Activated CD8-positive, alpha-beta T cell treated with anti-CD3 and anti-CD28 coated beads for 36 hours (primary cell): ENCODE results near the gene SLC6A19. TPM values are rescaled to one million over a fixed set of nuclear protein-coding genes. Genes with fewer than 3 reads are reported as not detected.
A peak's percentile ranks its signal among the peaks of the same experiment; 100 is the strongest.

Experiments used
- ATAC-seq: fragments of 200-7000 bp; cut with Tn5 transposase; one replicate; pipeline ENCODE4 v1.10.0; 2021; ENCODE audit warnings: mild to moderate bottlenecking, moderate library complexity
- CTCF ChIA-PET: fragments of 350-600 bp; sonication (Branson Sonifier 250); formaldehyde crosslinking; loops from one replicate; lab custom pipeline; 2021; ENCODE audit warnings: antibody characterized with exemption; lab: Charles Lee
- POLR2A ChIA-PET: fragments of 350-600 bp; sonication (Branson Sonifier 250); formaldehyde crosslinking; loops from one replicate; lab custom pipeline; 2021; ENCODE audit warnings: antibody characterized with exemption; lab: Charles Lee
- DNase-seq: peaks from one replicate; pipeline ENCODE4 v3.0.0-alpha.2; 2020
- H3K27ac Mint-ChIP-seq: one replicate; pipeline ENCODE4 v1.8.0; 2021; ENCODE audit warnings: mild to moderate bottlenecking, mixed read lengths
- H3K27me3 Mint-ChIP-seq: one replicate; pipeline ENCODE4 v1.8.0; 2021; ENCODE audit warnings: mixed read lengths
- H3K36me3 Mint-ChIP-seq: one replicate; pipeline ENCODE4 v1.8.0; 2021; ENCODE audit warnings: low read depth, mixed read lengths
- H3K4me1 Mint-ChIP-seq: one replicate; pipeline ENCODE4 v1.8.0; 2021; ENCODE audit warnings: low read depth, mixed read lengths
- H3K4me3 Mint-ChIP-seq: one replicate; pipeline ENCODE4 v1.8.0; 2021; ENCODE audit warnings: mild to moderate bottlenecking, moderate library complexity, mixed read lengths
- H3K9me3 Mint-ChIP-seq: one replicate; pipeline ENCODE4 v1.8.0; 2021; ENCODE audit warnings: mixed read lengths
- intact Hi-C: fragments of 100-400 bp; cut with micrococcal nuclease; formaldehyde crosslinking; loops from one replicate; pipeline ENCODE4 v1.10.0; 2022
- total RNA-seq, 2 experiments: library from RNA; stranded (reverse); gene quantifications; one replicate each; pipeline ENCODE4 v1.2.3, GENCODE V29; 2021
- TF ChIP-seq, protein P1 (sequence below): fragments of 200-600 bp; IDR thresholded peaks from one replicate; pipeline ENCODE4 v1.8.0; 2022; ENCODE audit warnings: antibody characterized with exemption, mild to moderate bottlenecking

Gene SLC6A19
- total RNA-seq, 2 experiments from 2014 or later: not detected

DNA sequence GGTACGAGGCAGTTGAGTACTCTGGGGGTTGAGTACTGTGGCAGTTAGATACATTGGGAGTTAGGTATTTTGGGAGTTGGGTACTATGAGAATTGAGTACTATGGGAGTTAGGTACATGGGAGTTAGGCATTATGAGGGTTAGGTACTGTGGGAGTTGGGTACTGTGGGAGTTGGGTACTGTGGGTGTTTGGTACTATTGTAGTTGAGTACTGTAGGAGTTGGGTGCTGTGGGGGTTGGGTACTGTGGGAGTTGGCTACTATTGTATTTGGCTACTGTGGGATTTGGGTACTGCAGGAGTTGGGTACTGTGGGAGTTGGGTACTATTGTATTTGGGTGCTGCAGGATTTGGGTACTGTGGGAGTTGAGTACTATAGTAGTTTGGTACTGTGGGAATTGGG is 4.8 kb upstream of the SLC6A19 start:
- ATAC-seq: no peak
- Mint-ChIP-seq H3K27ac (no peak overlapping the region), H3K4me1 (no peaks in the 10 kb centered on the region), H3K27me3 (peaks cover 3% of the 10 kb centered on the region), H3K4me3 (no peak overlapping the region), H3K9me3 (no peaks in the 10 kb centered on the region), H3K36me3 (no peaks in the 10 kb centered on the region)
- ChIA-PET POLR2A (no interaction called here), CTCF (no interaction called here)
- TF ChIP-seq, protein P1, sequence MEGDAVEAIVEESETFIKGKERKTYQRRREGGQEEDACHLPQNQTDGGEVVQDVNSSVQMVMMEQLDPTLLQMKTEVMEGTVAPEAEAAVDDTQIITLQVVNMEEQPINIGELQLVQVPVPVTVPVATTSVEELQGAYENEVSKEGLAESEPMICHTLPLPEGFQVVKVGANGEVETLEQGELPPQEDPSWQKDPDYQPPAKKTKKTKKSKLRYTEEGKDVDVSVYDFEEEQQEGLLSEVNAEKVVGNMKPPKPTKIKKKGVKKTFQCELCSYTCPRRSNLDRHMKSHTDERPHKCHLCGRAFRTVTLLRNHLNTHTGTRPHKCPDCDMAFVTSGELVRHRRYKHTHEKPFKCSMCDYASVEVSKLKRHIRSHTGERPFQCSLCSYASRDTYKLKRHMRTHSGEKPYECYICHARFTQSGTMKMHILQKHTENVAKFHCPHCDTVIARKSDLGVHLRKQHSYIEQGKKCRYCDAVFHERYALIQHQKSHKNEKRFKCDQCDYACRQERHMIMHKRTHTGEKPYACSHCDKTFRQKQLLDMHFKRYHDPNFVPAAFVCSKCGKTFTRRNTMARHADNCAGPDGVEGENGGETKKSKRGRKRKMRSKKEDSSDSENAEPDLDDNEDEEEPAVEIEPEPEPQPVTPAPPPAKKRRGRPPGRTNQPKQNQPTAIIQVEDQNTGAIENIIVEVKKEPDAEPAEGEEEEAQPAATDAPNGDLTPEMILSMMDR: no peak
- intact Hi-C loops: no loop called here
- no peak for DNase-seq

DNA sequence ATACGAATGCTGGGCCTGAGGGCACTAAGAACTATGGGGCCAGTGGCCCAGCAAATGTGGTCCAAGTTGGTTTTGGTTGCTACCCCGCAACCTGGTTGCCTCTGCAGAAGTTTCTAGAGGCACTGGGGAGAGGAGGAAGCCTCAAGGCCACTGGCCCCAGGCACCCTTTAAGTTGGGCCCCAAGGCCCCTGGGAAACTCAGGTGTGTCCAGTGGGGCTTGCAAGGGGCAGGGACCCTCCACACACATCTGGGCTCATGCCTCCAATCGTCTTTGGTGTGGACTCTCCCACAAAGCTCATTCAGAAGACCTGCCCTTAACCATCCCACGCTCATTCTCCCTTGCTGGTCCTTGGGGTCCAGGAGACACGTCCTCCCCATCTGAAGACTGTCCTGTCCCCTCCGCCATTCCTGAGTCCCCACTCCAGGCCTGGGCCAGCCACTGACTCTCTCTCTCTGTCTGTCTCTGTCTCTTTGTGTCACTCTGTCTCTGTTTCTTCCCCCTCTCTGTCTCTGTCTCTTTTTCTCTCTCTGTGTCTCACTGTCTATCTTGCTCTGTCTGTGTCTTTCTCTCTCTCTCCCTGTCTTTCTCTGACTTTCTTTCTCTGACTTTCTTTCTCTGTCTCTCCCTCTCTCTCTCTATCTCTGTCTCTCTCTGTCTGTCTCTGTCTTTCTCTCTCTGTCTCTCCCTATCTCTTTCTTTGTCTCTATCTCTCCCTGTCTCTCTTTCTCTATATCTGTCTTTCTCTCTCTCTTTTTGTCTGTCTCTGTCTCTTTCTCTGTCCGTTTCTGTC is 3.3 kb upstream of the SLC6A19 start:
- intact Hi-C loops: no loop called here
- H3K27ac Mint-ChIP-seq: no peak overlapping the region
- ChIA-PET CTCF (no interaction called here), POLR2A (no interaction called here)
- TF ChIP-seq, protein P1: no peak
- H3K4me1 Mint-ChIP-seq: no peaks in the 10 kb centered on the region
- H3K9me3 Mint-ChIP-seq: no peaks in the 10 kb centered on the region
- no peak overlapping the region for H3K4me3 Mint-ChIP-seq
- H3K36me3 Mint-ChIP-seq: no peaks in the 10 kb centered on the region
- ATAC-seq (no peak), DNase-seq (no peak)
- peaks cover 3% of the 10 kb centered on the region for H3K27me3 Mint-ChIP-seq

DNA sequence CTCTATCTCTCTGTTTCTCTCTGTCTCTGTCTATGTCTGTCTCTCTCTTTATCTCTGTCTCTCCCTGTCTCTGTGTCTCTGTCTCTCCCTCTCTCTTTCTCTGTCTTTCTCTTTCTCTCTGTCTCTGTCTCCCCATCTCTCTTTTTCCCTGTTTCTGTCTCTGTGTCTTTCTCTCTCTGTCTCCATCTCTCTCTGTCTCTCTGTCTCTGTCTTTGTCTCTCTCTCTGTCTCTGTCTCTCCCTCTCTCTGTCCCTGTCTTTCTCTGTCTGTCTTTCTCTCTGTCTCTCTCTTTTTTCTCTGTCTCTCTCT is 2.1 kb upstream of the SLC6A19 start:
- DNase-seq (no peak), ATAC-seq (no peak)
- TF ChIP-seq, protein P1: no peak
- ChIA-PET CTCF (no interaction called here), POLR2A (no interaction called here)
- H3K36me3 Mint-ChIP-seq: no peaks in the 10 kb centered on the region
- intact Hi-C loops: no loop called here
- H3K9me3 Mint-ChIP-seq: no peaks in the 10 kb centered on the region
- no peaks in the 10 kb centered on the region for H3K4me1 Mint-ChIP-seq
- H3K27me3 Mint-ChIP-seq: peaks cover 3% of the 10 kb centered on the region
- no peak overlapping the region for H3K27ac Mint-ChIP-seq
- H3K4me3 Mint-ChIP-seq: no peak overlapping the region

DNA sequence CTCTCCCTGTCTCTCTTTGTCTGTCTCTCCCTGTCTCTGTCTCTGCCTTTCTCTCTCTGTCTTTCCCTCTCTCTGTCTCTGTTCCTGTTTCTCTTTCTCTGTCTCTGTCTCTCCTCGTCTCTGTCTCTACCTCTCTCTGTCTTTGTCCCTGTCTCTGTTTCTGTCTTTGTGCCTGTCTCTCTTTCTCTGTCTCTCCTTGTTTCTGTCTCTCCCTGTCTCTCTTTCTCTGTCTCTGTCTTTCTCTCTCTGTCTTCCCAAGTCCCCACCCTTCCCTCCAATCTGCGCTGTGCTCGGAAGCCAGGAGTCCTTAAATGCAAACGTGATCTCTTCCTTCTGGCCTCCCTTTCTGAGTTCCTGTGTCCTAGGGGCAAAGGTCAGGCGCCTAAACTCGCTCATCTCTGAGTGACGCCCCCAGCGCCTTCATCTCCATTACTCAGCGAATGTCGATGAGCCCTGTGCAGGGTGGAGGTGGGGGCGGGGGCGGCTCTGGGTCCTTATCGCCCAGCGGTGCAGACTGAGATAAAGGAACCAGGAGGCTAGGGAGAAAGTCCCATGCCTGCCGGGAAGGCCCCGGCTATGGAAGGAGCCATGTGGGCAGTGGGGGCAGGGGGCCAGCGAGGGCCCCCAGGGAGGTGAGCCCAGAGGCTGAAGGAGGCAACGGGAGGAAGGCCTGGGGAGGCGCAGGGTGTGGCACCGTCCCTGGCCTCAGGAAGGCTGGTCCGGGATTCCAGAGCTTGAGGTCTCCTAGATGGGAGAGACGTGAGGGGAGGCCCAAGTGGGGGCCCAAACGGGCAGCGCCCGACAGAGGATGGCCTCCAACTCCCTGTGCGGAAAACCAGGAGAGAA is 1.5 kb upstream of the SLC6A19 start:
- H3K4me1 Mint-ChIP-seq: no peaks in the 10 kb centered on the region
- POLR2A ChIA-PET: no interaction called here
- H3K27ac Mint-ChIP-seq: no peak overlapping the region
- ATAC-seq (peak; percentile 51), DNase-seq (peak; percentile 12)
- no peaks in the 10 kb centered on the region for H3K36me3 Mint-ChIP-seq
- intact Hi-C loops: no loop called here
- H3K27me3 Mint-ChIP-seq: no peaks in the 10 kb centered on the region
- H3K4me3 Mint-ChIP-seq: no peak overlapping the region
- TF ChIP-seq, protein P1: no peak
- CTCF ChIA-PET: no interaction called here
- H3K9me3 Mint-ChIP-seq: no peaks in the 10 kb centered on the region
